Activated CD4-positive, CD25-positive, alpha-beta regulatory T cell (primary cell): ENCODE data around the gene MRPL58.
"Not testable (repeated sequence)": the region's sequence is repeated elsewhere in the genome, so short reads cannot be mapped to it uniquely, and the experiment has no call there.

ENCODE experiments used
- DNase-seq, 4 experiments: peaks; one replicate each; lab custom pipeline; 2025; lab: John Stamatoyannopoulos, UW

The MRPL58 gene

DNA sequence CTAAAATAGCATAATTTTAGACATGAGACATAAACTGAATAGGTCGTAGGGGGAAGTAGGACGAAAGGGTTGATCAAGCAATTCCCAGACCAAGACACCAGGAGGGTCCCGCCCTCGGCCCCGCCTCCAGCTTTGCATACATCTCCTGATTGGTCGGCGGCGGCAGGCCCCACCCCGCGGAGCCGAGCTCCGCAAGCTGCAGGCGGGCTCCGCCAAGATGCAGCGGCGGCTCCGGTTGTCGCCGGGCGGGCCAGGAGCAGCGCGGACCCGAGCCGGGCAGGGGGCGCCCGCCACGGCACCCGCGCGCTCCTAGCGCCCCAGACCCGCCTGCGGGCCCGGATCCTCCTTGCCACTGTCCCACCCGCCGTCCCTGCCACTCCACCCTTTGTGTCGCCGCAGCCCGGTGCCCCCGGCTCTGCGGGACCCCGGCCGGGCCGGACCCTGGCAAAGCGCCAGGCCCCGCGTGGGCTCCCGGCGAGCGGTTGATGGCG lies 25.0 kb upstream of the MRPL58 start, which contains the start of gene CDR2L:
Gene CDR2L, plus strand, starts transcription at position 215 of the 491 bp plus-strand sequence. CDS start 412 bp downstream, outside the sequence.
- peak; percentile 75 to 82 (median 79) for DNase-seq

DNA sequence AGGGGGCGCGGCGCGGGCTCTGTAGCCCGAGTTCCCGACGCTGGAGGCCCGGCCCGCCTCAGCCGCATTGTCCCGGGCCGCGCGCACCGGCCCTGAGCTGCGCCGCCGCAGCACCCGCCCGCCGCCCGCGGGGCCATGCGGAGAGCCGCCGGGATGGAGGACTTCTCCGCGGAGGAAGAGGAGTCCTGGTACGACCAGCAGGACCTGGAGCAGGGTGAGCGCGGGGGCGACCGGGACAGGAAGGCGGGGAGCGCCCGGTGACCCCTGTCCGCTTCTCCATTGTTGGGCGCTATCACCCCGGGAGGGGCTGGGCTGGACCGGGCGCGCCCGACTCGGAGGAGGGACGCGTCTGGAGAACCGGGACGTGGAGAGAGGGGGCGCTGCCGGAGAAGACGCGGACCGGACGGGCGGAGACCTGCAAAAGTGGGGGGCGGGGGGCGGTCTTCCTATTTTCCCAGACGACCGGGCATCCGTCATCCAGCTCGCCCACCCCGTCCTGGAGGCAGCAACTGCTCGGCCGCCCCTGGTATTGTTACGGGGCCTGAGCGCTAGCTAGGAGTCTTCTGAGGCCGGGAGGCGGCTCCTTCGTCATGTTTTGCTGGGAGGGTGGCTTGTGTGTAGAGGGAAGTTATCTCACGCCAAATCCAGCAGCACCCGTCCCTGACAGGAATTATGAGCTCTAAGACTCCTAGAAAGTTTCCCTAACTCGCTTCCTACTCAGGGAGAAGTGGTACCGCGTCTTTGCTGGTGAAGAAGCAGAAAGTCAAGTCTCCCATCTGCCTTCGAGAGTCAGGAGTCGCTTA lies 24.4 kb upstream of the MRPL58 start:
- DNase-seq = no peak

DNA sequence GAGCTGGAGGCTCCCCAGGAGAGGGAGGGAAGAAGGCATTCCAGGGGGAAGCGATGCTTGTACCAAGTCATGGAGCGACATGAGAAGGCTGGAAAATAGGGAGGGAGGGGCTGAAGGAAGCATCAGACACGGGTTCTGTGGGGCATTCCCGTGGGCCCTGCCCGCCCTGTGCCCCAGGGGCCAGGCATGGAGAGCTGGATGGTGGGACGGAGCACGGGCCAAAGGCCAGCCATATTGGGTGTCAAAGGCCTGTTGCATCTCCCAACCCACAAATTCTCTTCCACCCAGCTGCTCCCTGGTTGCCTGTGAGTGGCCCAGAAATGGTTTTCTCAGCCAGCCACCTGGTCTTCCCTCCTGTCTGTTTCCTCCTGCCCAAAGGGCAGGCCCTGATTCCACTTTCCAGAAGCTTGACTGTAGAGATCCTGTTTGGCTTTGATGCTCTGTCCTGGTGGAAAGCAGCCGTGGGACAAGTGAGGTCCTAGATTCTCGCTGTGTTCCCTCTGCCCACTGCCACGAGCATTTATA lies 21.8 kb upstream of the MRPL58 start:
- no peak for DNase-seq

DNA sequence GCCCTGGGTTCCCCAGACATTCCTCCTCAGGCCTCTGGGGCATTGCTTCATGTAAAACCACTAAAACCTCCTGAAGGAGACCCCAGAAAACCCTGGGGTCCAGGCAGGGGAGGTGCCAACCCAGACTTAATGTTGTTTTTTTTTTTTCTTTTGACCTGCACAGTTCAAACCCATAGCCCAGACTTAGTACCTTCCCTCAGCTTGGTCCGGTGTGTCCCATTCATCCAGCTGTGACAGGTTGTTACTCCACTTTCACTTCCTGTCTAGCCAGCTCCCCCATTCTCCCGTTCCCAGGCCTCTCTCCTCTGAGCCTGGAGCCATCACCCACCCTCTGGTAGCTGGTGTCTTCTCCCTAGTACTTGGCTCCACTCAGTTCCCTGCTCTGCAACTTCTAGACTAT lies 20.2 kb upstream of the MRPL58 start:
- no peak for DNase-seq

DNA sequence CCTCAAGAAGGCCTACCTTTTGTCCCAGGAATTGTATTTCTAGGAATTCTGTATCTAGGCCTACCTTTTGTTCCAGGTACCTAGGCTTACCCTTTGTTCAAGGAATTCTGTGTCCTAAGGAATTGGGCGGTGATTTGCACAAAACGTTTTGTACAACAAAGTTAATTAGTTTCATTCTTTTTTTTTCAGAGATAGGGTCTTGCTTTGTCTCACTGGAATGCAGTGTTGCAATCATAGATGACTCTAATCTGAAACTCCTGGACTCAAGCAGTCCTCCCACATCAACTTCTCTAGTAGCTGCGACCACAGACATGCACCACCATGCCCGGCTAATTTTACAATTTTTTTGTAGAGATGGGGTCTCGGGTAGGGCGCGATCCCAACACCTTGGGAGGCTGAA lies 18.0 kb upstream of the MRPL58 start:
- no peak for DNase-seq

DNA sequence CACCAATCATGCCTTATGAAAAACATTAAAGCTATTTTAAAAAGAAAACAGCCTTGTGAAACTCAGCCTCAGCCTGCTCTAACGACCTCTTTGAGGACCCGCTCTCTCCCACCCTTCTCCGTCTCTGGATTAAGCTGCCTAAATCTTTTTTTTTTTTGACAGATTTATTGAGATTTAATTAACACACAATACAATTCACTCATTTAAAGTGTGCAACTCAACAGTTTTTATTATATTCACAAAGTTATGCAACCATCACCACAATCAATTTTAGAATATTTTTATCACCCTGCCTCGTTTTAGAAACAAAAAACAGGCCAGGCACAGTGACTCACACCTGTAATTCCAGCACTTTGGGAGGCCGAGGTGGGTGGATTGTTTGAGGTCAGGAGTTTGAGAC lies 16.6 kb upstream of the MRPL58 start:
- no peak for DNase-seq

DNA sequence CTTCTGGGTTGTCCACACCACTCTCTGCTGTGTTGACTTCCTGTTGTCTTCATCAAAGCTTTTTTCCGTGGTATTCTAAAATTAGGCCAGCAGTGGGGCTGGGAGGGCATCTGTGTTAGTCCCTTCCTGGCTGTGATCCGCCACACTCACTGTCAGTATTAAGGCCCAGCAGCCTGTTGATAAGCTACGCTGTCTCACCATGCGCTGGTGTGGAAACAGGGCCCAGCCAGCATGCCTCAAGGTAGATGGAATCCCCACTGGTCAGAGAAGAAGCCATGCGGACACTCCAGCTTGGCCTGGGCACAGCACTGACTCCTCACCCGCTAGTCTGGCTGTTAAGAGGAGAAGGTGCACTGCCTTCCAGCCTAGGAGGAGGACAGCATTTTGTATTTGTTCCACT lies 13.7 kb upstream of the MRPL58 start:
- DNase-seq = no peak

DNA sequence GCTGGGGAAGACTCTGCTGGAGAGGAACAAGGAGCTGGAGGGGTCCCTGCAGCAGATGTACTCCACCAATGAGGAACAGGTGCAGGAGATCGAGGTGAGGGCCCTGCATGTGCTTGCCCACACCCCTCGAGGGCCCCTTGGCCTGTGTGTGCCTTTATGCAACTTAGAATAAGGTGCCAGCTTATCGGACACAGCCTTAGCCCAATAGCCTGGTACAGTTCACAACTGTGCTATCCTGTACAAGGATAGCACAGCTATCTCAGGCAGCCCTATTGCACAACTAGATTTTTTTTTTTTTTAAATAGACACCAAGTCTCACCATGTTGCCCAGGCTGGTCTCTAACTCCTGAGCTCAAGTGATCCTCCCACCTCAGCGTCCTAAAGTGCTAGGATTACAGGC lies 12.9 kb upstream of the MRPL58 start:
- DNase-seq = no peak

DNA sequence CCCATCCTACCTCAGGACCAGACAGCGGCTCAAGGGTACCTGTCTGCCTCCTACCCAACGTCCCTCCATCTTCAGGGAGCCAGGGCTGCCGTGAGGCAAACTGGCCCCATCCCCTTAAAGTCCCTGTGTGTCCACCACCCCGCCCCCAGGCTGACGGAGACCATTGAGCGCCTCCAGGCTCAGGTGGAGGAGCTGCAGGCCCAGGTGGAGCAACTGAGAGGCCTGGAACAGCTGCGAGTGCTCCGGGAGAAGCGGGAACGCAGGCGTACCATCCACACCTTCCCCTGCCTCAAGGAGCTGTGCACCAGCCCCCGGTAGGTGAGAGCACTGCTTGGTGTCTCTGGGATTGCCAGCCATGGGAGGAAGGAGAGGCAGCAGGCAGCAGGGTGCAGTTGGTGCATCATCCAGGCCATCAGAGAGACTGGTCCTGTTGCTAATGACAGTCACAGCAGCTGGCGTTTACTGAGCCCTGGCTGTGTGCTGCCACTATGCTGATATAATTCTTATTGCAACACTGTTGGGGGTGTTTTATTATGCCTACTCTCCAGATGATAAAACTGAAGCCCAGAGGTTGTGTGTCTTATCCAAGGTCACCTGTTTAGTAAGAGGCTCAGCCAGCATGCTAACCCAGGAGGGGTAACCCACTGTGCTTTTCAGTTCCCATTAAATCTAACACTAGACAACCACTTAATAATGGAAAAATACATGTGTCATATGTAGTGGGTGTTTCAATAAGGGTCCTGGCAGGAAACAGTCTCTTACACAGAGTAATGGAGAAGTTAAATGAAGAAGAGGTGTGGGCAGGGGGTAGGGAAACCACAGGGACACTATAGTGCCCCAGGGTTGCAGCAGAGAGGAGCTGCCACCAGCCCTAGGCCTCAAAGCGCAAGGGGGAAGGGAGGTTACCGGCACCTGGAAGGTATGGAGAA lies 10.3 kb upstream of the MRPL58 start:
- no peak for DNase-seq

DNA sequence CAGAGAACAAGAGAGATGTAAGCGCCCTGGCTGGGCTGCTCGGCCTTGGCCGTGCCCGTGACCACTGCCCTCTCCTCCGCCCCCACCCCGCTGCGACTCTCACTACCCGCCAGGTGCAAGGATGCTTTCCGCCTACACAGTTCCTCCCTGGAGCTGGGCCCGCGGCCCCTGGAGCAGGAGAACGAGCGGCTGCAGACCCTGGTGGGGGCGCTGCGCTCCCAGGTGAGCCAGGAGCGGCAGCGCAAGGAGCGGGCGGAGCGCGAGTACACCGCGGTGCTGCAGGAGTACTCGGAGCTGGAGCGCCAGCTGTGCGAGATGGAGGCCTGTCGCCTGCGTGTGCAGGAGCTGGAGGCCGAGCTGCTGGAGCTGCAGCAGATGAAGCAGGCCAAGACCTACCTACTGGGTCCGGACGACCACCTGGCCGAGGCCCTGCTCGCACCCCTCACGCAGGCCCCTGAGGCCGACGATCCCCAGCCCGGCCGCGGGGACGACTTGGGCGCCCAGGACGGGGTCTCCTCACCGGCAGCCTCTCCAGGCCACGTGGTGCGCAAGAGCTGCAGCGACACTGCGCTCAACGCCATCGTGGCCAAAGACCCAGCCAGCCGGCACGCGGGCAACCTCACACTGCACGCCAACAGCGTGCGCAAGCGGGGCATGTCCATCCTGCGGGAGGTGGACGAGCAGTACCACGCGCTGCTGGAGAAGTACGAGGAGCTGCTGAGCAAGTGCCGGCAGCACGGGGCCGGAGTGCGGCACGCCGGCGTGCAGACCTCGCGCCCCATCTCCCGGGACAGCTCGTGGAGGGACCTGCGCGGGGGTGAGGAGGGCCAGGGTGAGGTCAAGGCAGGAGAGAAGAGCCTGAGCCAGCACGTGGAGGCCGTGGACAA lies 9.2 kb upstream of the MRPL58 start:
- no peak for DNase-seq

DNA sequence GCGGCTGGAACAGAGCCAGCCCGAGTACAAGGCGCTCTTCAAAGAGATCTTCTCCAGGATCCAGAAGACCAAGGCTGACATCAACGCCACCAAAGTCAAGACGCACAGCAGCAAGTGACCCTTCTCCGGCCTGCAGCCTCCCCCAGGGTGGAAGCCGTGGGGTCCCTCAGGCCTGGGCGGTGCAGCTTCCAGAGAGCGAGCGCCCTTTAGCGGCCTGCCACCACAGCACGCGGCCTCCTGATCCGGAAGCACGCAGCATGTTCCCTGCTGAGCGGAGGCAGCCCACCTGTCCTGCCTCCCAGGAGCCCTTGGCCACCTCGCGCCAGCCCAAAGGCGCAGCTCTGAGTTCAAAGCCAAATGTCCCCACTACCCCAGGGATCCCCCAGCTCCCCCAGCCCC lies 8.5 kb upstream of the MRPL58 start:
- DNase-seq = no peak

DNA sequence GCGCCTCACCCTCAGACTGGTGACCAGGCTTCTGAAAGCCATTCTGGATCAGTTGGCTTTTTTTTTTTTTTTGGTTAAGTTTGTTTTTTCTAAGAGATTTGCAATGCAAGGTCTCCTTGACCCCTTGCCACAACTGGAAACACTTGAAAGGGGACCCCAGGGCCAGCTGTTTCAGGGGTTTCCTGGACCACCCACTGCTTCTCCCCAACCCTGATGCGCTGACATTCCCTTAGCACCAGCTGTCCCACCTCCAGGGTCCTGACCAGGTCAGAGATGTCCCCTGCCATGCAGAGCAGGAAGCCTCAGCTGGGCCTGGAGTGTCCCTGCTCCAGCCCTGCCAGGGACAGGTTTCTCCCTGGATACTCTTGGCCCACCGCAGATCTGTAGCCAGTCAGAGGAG lies 8.1 kb upstream of the MRPL58 start:
- DNase-seq = no peak

DNA sequence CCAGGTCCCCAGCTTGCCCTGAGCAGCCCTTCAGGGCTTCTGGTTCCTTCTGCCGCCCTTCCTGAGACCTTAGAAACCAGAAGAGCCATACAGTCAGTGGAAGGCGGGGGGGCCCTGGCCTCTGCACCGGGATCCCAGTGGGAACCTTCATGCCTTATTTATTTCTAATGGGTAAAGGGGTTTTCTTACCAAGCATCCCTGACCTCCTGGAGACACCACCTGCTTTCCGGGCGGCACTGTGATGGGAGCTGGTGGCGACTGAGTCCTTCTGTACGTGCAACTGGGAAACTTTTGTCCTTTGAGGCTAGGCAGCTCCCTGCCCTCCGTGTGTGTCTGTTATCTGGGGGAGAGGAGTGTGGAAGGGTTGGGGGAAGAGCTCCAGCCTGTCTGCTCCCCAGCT lies 7.2 kb upstream of the MRPL58 start:
- DNase-seq = no peak

DNA sequence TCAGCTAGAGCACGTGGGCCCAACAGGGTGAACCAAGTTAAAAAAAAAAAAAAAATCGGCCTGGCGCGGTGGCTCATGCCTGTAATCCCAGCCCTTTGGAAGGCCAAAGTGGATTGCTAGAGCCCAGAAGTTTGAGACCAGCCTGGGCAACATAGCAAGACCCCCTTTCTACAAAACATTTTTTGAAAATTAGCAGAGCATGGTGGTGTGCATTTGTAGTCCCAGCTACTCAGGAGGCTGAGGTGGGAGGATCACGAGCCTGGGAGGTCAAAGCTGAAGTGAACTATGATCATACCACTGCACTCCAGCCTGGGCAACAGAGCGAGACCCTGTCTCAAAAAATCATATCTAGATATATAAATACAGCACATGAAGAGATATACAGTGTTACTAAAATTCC lies 6.4 kb upstream of the MRPL58 start:
- not testable (repeated sequence) for DNase-seq

DNA sequence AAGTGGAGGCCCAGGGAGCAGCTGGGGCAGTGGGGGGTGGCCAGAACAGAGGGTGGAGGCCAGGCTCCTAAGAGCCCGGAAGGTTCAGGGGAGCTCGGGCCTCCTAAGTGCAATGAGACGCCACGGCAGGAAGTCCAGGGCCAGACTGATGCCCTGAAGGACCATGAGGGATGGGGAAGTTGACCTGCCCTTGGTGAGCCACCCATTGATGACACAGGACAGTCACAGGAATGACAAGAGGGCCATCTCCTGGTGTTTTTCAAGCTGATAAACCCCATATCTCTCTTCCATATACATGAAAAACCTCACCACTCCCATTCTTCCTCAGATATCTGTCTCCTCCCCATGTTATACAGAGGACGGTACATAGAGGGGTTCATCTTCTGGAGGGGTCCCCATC lies 5.8 kb upstream of the MRPL58 start:
- no peak for DNase-seq

DNA sequence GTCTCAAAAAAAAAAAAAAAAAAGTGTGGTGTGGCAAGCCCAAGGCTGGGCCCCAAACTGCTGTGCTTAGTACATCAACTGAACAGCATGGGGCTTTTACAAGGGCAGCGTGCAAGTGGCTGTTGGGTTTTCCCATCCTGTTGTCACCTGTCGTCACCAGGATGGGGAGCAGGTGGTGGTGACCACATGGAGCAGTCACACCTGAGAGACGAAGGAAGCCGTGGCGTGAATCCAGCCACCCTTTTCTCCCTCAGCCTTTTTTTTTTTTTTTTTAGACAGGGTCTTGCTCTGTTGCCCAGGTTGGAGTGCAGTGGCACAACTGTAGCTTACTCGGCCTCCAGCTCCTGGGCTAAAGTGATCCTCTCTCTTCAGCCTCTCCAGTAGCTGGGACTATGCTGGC lies 4.1 kb upstream of the MRPL58 start:
- no peak for DNase-seq

DNA sequence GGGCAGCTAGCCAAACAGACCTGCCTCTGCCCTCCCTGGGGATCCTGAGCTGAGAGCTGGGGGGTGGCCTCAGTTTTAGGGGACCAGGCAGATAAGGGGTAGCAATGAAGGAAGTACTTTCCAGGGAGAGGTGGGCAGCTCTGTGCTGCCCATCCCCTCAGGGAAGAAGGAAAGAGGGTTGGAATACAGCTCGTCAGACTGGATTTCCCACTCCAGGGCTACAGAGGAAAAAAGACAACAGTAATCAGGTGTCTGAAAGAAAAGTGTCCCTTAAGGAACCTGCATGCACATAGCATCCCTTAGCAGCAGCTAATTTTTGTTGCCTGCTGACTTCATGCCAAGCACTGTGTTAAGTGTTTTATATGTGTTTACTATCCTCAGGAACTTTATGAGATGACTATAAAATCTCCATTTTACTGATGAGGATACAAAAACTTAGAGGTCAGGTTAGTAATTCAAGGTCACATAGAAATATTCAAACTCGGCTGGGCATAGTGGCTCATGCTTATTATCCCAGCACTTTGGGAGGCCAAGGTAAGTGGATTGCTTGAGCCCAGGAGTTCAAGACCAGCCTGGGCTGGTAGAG lies 3.2 kb upstream of the MRPL58 start:
- DNase-seq = no peak

DNA sequence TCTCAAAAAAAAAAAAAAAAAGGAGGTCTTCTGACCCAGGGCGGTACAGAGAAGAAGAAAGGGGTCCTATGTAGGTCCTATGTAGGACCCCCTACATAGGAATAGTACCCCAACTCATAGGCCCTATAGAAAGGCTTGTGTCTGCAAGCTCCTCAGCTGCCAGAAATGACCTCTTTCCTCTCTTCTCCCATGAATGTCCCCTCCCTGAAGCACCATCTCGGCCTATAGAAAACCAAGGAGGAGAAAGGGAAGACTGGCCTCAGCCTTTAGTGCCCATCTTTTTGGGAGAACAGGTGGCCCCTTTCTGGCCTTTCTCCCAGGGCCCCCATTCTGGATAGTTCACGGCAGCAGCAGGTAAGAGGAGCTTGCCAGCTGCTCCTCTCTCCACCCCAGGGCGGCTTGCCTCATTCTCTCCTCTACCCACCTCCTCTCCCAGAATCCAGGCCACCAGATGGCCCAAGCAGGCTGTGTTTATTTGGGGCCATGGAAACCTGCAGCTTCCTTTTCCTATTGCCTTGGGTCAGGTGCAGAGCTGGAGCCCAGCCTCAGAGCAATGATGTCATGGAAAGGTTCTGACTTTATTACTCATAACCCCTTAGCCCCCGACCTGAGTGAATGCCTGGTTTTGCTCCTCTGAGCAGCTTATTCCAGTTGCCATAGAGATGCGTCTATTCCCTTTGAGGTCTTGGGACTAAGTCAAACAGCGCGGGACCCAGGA lies 1.6 kb upstream of the MRPL58 start:
- DNase-seq = no peak

DNA sequence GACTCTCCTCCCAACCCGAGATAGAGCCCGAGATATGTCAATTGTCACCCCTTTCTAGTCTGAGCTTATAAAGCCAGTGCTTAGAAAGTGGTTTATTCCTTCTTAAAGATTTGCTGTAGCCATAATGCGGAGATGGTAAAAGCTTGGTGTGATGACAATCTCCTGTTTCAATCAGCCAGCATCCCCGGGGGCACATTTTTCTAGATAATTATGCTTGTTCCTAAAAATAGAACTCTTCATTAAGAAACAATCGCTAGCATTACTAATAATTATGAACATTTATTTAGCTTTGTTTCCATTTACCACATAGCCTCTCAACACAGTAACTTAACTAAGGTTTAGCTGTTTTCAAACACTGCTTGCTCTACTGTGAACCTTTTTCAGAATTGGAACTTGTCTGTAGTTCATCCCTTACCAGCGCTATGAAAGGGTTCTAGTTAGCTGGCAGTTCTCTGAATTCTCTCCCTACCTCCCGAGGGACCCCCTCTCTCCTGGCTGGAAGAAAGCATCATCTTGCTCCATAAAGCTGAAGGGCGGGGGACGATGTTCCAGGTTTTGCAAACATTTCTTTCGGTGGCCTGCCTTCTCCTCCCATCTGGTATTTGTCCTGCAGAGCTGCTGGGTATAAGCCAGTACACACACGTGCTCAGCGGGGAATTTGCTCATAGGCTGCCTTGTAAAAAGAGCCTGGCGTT lies 922 bp upstream of the MRPL58 start:
- DNase-seq = no peak

DNA sequence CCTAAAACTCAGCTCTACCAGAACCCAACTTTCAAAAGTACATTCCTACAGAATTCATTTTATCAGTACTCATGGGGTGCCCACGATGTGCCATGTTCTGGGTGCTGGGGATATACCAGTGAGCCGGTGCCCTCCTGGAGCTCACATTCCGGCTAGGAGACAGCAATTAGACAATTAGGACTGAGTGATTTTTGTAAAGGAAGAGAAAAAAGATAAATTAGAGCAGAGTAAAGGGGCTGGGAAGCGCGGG lies 449 bp upstream of the MRPL58 start:
- no peak for DNase-seq
